ENCODE results near the gene PRKCA. TPM values are rescaled to one million over a fixed set of nuclear protein-coding genes. Genes with fewer than 3 reads are reported as not detected.

Gene PRKCA
- total and polyA plus RNA-seq, 9 donors = 9.1 to 67.6 (median 37.2) TPM

DNA sequence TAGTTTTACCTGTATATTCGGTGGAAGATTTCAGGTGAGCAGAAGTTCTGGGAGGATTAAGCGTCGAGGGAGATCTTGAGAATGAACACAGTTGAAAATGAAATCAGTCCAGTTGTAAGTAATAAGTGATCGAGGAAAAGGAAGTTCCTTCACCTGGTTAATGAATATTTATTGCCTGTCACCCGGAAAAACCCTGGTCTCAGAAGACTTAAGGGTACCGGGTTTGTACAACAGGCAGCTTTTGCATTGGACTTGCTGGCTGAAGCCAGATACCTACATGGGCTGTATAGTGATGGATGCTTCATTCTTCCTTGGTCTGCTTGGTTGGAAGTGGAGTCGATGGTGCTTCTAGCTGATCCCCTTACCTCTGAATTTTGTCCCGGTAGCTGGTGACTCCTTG is 72.7 kb downstream of the PRKCA start:
- Histone ChIP-seq H3K4me3 (no peak overlapping the region), H3K36me3 (no peaks in the 10 kb centered on the region), H3K27me3 (no peaks in the 10 kb centered on the region), H3K27ac (no peak overlapping the region), H3K9me3 (no peaks in the 10 kb centered on the region), H3K4me1 (ENCODE audit: insufficient read depth) (peaks cover 2% of the 10 kb centered on the region)
- intact Hi-C loops (cut with DNase I) = no loop called here
- WGBS, 3 donors = 89 to 92% (median 90%) methylated on average over 8 of the region's 8 CpGs
- TF ChIP-seq, protein P1, sequence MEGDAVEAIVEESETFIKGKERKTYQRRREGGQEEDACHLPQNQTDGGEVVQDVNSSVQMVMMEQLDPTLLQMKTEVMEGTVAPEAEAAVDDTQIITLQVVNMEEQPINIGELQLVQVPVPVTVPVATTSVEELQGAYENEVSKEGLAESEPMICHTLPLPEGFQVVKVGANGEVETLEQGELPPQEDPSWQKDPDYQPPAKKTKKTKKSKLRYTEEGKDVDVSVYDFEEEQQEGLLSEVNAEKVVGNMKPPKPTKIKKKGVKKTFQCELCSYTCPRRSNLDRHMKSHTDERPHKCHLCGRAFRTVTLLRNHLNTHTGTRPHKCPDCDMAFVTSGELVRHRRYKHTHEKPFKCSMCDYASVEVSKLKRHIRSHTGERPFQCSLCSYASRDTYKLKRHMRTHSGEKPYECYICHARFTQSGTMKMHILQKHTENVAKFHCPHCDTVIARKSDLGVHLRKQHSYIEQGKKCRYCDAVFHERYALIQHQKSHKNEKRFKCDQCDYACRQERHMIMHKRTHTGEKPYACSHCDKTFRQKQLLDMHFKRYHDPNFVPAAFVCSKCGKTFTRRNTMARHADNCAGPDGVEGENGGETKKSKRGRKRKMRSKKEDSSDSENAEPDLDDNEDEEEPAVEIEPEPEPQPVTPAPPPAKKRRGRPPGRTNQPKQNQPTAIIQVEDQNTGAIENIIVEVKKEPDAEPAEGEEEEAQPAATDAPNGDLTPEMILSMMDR (IDR thresholded peaks at IDR 0.05) = no peak
- no peak for TF ChIP-seq EP300 (IDR thresholded peaks at IDR 0.05)
- TF ChIP-seq POLR2A (IDR thresholded peaks at IDR 0.05) = no peak
- no peak for DNase-seq

DNA sequence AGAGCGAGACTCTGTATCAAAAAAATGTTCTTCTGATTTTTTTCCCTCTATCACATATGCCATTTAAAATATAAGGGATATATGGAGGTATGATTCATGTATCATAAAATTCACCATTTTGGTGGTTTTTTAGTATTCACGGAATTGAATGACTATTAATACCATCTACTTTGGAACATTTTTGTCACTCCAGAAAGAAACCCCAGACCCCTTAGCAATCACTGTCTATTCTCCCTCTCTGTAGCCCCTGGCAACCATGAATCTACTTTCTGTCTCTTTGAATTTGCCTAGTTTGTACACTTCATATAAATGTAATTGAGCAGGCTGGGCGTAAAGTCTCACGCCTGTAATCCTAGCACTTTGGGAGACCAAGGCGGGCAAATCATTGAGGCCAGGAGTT is 75.9 kb downstream of the PRKCA start:
- H3K4me1 ChIP-seq (ENCODE audit: insufficient read depth) = peaks cover 8% of the 10 kb centered on the region
- 94 to 96% (median 96%) methylated on average over 5 of the region's 5 CpGs for WGBS, 3 donors
- TF ChIP-seq POLR2A (IDR thresholded peaks at IDR 0.05) = no peak
- TF ChIP-seq, protein P1 (IDR thresholded peaks at IDR 0.05) = no peak
- TF ChIP-seq EP300 (IDR thresholded peaks at IDR 0.05) = no peak

DNA sequence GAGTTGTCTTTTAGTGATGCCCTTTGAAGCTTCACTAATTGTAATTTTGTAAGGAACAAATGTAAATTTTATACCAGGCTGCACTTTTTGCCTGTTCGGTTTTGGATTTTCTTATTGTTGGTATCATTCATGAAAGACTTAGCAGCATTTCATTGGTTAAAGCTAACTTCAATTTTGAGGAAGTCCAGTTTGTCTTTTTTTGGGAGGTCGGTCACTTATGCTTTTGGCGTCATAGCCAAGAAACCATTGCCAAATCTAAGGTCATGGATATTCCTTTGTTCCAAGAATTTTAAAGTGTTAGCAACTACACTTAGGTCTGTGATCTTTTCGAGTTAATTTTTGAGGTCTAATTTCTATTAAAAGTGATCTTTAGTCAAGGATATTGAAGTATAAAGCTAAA is 77.1 kb downstream of the PRKCA start:
- Histone ChIP-seq H3K9me3 (no peaks in the 10 kb centered on the region), H3K4me1 (ENCODE audit: insufficient read depth) (peaks cover 11% of the 10 kb centered on the region), H3K36me3 (no peaks in the 10 kb centered on the region), H3K27ac (no peak overlapping the region), H3K4me3 (no peak overlapping the region), H3K27me3 (no peaks in the 10 kb centered on the region)
- TF ChIP-seq POLR2A (IDR thresholded peaks at IDR 0.05) (no peak), EP300 (IDR thresholded peaks at IDR 0.05) (no peak)
- TF ChIP-seq, protein P1 (IDR thresholded peaks at IDR 0.05) = no peak
- intact Hi-C loops (cut with DNase I) = no loop called here
- DNase-seq = no peak
- WGBS, 3 donors = 21 to 27% (median 26%) methylated on average over 4 of the region's 4 CpGs

More for the DNA sequence above, 75.9 kb downstream of the PRKCA start:
- H3K4me3 ChIP-seq = no peak overlapping the region
- H3K27ac ChIP-seq = no peak overlapping the region
- H3K36me3 ChIP-seq = no peaks in the 10 kb centered on the region
- no peak for DNase-seq
- H3K9me3 ChIP-seq = no peaks in the 10 kb centered on the region
- intact Hi-C loops (cut with DNase I) = no loop called here
- no peaks in the 10 kb centered on the region for H3K27me3 ChIP-seq

DNA sequence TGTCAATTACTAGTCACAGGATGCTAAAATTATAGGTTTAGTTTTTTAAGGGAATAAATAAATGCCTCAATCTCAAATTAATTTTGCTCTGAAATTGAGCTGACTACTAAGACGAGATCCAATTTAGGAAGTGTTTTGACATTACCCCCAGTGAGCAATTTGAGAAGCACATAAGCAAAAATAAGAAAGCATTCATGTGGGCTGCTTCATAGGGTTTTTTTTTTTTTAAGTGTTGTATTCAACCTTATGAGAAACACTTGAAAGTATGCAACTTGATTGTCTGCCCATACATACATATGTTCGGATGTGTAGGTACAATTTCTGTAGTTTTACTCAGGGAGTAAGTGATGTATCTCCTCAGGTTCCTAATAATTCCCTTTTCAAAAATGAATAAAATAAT is 77.6 kb downstream of the PRKCA start:
- H3K36me3 ChIP-seq = no peaks in the 10 kb centered on the region
- H3K27me3 ChIP-seq = no peaks in the 10 kb centered on the region
- H3K9me3 ChIP-seq = no peaks in the 10 kb centered on the region
- WGBS, 3 donors = 47 to 54% (median 53%) methylated on average over 2 of the region's 2 CpGs
- TF ChIP-seq EP300 (IDR thresholded peaks at IDR 0.05) (no peak), POLR2A (IDR thresholded peaks at IDR 0.05) (no peak)
- TF ChIP-seq, protein P1 (IDR thresholded peaks at IDR 0.05) = no peak
- no peak overlapping the region for H3K4me3 ChIP-seq
- DNase-seq = no peak
- H3K4me1 ChIP-seq (ENCODE audit: insufficient read depth) = peaks cover 11% of the 10 kb centered on the region
- intact Hi-C loops (cut with DNase I) = no loop called here
- H3K27ac ChIP-seq = no peak overlapping the region

Measured in ovary (tissue), 9 donors.